22Rv1 (cell line): ENCODE results near the gene MZB1.

Source experiments
- CTCF ChIP-seq: fragments of 450-650 bp; IDR thresholded peaks from 2 replicates; pipeline ENCODE4 v1.5.1; 2017; ENCODE audit warnings: mild to moderate bottlenecking
- ZFX ChIP-seq: fragments of 450-650 bp; IDR thresholded peaks from 2 replicates; pipeline ENCODE4 v1.6.1; 2017; ENCODE audit warnings: antibody characterized with exemption, borderline replicate concordance

GRCh38 chr5:139369181-139369580, 20.5 kb downstream of the MZB1 start:
- TF ChIP-seq CTCF = no peak
- TF ChIP-seq ZFX = no peak
